ENCODE measurements around the gene ZNF689. TPM values are rescaled to one million over a fixed set of nuclear protein-coding genes. Genes with fewer than 3 reads are reported as not detected.
A peak's percentile ranks its signal among the peaks of the same experiment; 100 is the strongest.

Gene ZNF689
- total and polyA plus RNA-seq, 2 of the 13 experiments (the other 11 are each of a cell fraction or from before 2014, with no cell fraction given): 9.7 to 19.5 TPM

DNA sequence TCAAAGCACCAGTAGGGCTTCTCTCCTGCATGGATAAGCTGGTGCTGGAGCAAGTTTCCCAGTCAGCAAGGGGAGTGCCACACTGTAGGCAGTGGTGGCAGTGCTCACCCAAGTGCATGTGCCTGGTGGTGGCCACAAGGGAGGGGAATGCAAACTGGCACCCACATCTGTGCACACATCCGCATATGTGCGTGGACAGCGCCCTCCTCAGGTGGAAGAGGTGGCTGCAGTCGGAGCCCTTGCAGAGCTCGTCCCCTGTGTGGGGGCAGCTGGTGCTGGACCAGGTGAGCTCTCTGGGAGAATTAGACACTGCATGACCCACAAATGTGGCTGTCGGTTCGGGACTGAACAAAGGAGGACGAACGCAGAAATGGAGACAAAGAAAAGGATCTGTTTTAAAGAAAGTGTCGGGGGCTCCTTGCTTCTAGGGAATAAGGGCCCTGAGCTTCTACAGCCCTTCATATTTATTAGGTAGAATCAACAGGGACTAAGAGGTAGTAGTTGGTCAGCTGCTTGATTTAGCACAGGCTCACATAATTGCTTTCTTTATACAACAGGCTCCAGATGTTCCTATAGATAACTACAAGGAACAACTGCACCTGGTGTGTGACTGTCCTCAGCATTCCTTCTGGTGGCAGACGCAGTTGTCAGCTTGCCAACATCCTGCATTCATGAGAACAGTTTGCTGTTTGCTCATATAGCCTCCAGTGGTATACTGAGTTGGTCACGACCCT is 5.3 kb upstream of the ZNF689 start:
- DNase-seq (ENCODE audit: low spot score) (peak; percentile 76), ATAC-seq (peak; percentile 94), FAIRE-seq (no peak)
- H3K27ac ChIP-seq (ENCODE audit: extremely low read length, insufficient read depth, low read length): no peak overlapping the region
- H3K9ac ChIP-seq (ENCODE audit: insufficient read depth, low read depth, low read length): no peak overlapping the region
- H3K4me1 ChIP-seq (ENCODE audit: insufficient read depth, low read length): peaks cover 58% of the 10 kb centered on the region
- peak overlapping the region; percentile 48 for H3K4me2 ChIP-seq (ENCODE audit: low read depth, low read length)
- H3K79me2 ChIP-seq (ENCODE audit: insufficient read depth, low read length): no peaks in the 10 kb centered on the region
- no peaks in the 10 kb centered on the region for H4K20me1 ChIP-seq (ENCODE audit: insufficient read depth, low read length)
- no peak overlapping the region for H2AFZ ChIP-seq (ENCODE audit: low read length)
- H3K4me3 ChIP-seq (replicated peaks in 1 of 3; ENCODE audit: insufficient read depth in 1 of 3, low read depth in 2 of 3, low read length in 3 of 3): no peak overlapping the region
- in situ Hi-C loops (cut with HindIII; ENCODE audit: extremely low pct_ligation_motif_present, low pct_unique_long_range_greater_than_20kb) (loop anchor here (10.0 kb wide), 1 partner anchor 261 kb away; the partner anchor contains the start of gene CD2BP2), intact Hi-C loops (cut with micrococcal nuclease; ENCODE audit: unreplicated experiment) (loop anchor here (2.0 to 5.0 kb wide), 2 partner anchors 13 to 73 kb away; no protein-coding TSS in a partner anchor)
- ChIA-PET POLR2A (interaction anchor here (0.8 to 1.9 kb wide), 8 partner anchors 11 to 260 kb away, joined by 3 to 5 read pairs (median 4); partner anchors contain the start of genes CD2BP2, DCTPP1, FBRS and ZNF764), CTCF (ENCODE audit: low intra/inter-chr PET ratio, low total read pairs) (interaction anchor here (0.8 to 1.9 kb wide), 4 partner anchors 13 to 206 kb away, joined by 3 to 6 read pairs (median 4); partner anchors contain the start of gene DCTPP1)
- WGBS (ENCODE audit: low lambda C conversion rate): 12% methylated on average over 12 of the region's 12 CpGs
- peaks cover 0 to 2% of the 10 kb centered on the region in 2 experiments; a peak in 1 of 5 replicates for H3K27me3 ChIP-seq (ENCODE audit: control insufficient read depth in 1 of 2, insufficient read depth in 2 of 2, low read length in 2 of 2)
- BruUV-seq (replicated peaks): no TSS peak
- H3K9me3 ChIP-seq (ENCODE audit: low read length): no peaks in the 10 kb centered on the region
- H3K36me3 ChIP-seq (replicated peaks in 1 of 2; ENCODE audit: control insufficient read depth in 1 of 2, insufficient read depth in 2 of 2, low read length in 2 of 2): no peaks in the 10 kb centered on the region
- no peak for TF ChIP-seq ZIK1 (CRISPR knock-in tag; IDR thresholded peaks at IDR 0.05; ENCODE audit: borderline replicate concordance, low read depth)
- peak; percentile 96 for TF ChIP-seq HNRNPL (IDR thresholded peaks at IDR 0.05; ENCODE audit: low read depth, low read length)
- no peak for TF ChIP-seq SATB2 (CRISPR knock-in tag; IDR thresholded peaks at IDR 0.05)
- TF ChIP-seq, protein P1, sequence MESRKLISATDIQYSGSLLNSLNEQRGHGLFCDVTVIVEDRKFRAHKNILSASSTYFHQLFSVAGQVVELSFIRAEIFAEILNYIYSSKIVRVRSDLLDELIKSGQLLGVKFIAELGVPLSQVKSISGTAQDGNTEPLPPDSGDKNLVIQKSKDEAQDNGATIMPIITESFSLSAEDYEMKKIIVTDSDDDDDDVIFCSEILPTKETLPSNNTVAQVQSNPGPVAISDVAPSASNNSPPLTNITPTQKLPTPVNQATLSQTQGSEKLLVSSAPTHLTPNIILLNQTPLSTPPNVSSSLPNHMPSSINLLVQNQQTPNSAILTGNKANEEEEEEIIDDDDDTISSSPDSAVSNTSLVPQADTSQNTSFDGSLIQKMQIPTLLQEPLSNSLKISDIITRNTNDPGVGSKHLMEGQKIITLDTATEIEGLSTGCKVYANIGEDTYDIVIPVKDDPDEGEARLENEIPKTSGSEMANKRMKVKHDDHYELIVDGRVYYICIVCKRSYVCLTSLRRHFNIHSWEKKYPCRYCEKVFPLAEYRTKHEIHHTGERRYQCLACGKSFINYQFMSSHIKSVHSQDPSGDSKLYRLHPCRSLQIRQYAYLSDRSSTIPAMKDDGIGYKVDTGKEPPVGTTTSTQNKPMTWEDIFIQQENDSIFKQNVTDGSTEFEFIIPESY (CRISPR knock-in tag; IDR thresholded peaks at IDR 0.05): peak; percentile 67; the same call in 1 of the 2 replicates
- TF ChIP-seq, protein P2, sequence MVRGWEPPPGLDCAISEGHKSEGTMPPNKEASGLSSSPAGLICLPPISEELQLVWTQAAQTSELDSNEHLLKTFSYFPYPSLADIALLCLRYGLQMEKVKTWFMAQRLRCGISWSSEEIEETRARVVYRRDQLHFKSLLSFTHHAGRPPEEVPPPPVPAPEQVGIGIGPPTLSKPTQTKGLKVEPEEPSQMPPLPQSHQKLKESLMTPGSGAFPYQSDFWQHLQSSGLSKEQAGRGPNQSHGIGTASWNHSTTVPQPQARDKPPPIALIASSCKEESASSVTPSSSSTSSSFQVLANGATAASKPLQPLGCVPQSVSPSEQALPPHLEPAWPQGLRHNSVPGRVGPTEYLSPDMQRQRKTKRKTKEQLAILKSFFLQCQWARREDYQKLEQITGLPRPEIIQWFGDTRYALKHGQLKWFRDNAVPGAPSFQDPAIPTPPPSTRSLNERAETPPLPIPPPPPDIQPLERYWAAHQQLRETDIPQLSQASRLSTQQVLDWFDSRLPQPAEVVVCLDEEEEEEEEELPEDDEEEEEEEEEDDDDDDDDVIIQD (CRISPR knock-in tag; IDR thresholded peaks at IDR 0.05; ENCODE audit: low read depth): peak; percentile 50; the same call in 1 of the 2 replicates
- TF ChIP-seq, protein P3, sequence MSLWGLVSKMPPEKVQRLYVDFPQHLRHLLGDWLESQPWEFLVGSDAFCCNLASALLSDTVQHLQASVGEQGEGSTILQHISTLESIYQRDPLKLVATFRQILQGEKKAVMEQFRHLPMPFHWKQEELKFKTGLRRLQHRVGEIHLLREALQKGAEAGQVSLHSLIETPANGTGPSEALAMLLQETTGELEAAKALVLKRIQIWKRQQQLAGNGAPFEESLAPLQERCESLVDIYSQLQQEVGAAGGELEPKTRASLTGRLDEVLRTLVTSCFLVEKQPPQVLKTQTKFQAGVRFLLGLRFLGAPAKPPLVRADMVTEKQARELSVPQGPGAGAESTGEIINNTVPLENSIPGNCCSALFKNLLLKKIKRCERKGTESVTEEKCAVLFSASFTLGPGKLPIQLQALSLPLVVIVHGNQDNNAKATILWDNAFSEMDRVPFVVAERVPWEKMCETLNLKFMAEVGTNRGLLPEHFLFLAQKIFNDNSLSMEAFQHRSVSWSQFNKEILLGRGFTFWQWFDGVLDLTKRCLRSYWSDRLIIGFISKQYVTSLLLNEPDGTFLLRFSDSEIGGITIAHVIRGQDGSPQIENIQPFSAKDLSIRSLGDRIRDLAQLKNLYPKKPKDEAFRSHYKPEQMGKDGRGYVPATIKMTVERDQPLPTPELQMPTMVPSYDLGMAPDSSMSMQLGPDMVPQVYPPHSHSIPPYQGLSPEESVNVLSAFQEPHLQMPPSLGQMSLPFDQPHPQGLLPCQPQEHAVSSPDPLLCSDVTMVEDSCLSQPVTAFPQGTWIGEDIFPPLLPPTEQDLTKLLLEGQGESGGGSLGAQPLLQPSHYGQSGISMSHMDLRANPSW (CRISPR knock-in tag; IDR thresholded peaks at IDR 0.05; ENCODE audit: borderline replicate concordance): 0 out of 2 replicates have a peak, but pooled peaks have one; percentile 56
- TF ChIP-seq MYC (CRISPR knock-in tag; IDR thresholded peaks at IDR 0.05; ENCODE audit: borderline replicate concordance): peak; percentile 79; the same call in 1 of the 2 replicates
- TF ChIP-seq RXRA (CRISPR knock-in tag; IDR thresholded peaks at IDR 0.05): 0 out of 2 replicates have a peak, but pooled peaks have one; percentile 43
- TF ChIP-seq ZNF331 (CRISPR knock-in tag; IDR thresholded peaks at IDR 0.05): peak; percentile 72; the same call in 1 of the 2 replicates
- TF ChIP-seq, protein P4, sequence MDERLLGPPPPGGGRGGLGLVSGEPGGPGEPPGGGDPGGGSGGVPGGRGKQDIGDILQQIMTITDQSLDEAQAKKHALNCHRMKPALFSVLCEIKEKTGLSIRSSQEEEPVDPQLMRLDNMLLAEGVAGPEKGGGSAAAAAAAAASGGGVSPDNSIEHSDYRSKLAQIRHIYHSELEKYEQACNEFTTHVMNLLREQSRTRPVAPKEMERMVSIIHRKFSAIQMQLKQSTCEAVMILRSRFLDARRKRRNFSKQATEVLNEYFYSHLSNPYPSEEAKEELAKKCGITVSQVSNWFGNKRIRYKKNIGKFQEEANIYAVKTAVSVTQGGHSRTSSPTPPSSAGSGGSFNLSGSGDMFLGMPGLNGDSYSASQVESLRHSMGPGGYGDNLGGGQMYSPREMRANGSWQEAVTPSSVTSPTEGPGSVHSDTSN (CRISPR knock-in tag; IDR thresholded peaks at IDR 0.05): no peak
- TF ChIP-seq PHF8 (CRISPR knock-in tag; IDR thresholded peaks at IDR 0.05): peak; percentile 35; the same call in 1 of the 2 replicates
- peak; percentile 59; the same call in 1 of the 2 replicates for TF ChIP-seq ZNF350 (CRISPR knock-in tag; IDR thresholded peaks at IDR 0.05; ENCODE audit: borderline replicate concordance, low read depth)
- TF ChIP-seq ZC3H13 (CRISPR knock-in tag; IDR thresholded peaks at IDR 0.05): peak; percentile 40; the same call in 1 of the 2 replicates
- TF ChIP-seq, protein P5, sequence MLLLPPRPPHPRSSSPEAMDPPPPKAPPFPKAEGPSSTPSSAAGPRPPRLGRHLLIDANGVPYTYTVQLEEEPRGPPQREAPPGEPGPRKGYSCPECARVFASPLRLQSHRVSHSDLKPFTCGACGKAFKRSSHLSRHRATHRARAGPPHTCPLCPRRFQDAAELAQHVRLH (CRISPR knock-in tag; IDR thresholded peaks at IDR 0.05; ENCODE audit: borderline replicate concordance, low read depth): 0 out of 2 replicates have a peak, but pooled peaks have one; percentile 34
- peak; percentile 61; the same call in 1 of the 2 replicates for TF ChIP-seq HDAC2 (CRISPR knock-in tag; IDR thresholded peaks at IDR 0.05)

All from HepG2 (cell line).